RWPE2 (cell line): ENCODE data around the gene SLC3A2.

Experiments used
- ATAC-seq: fragments of 200-7000 bp; cut with Tn5 transposase; 3 replicates; pipeline ENCODE4 v1.9.1; 2021; ENCODE audit warnings: low read depth
- DNase-seq: peaks from one replicate; pipeline ENCODE4 v3.0.0-alpha.2; 2020; ENCODE audit warnings: low spot score
- H3K27ac ChIP-seq: fragments of 450-650 bp; 2 replicates; pipeline ENCODE4 v1.5.1; 2017; ENCODE audit warnings: mild to moderate bottlenecking; ENCODE audit not compliant: poor library complexity, severe bottlenecking
- H3K27me3 ChIP-seq: fragments of 250-450 bp; sonication (Bioruptor Pico); 2 replicates; pipeline ENCODE4 v1.5.1; 2021; ENCODE audit warnings: mild to moderate bottlenecking, moderate library complexity; ENCODE audit not compliant: insufficient read depth, poor library complexity, severe bottlenecking
- H3K36me3 ChIP-seq: fragments of 250-450 bp; sonication (Bioruptor Pico); 2 replicates; pipeline ENCODE4 v1.5.1; 2020; ENCODE audit warnings: low read depth, mild to moderate bottlenecking, moderate library complexity
- H3K4me1 ChIP-seq: fragments of 250-450 bp; sonication (Bioruptor Pico); 2 replicates; pipeline ENCODE4 v1.5.1; 2021; ENCODE audit warnings: mild to moderate bottlenecking, moderate library complexity; ENCODE audit not compliant: insufficient read depth, poor library complexity, severe bottlenecking
- H3K4me3 ChIP-seq: fragments of 250-450 bp; sonication (Bioruptor Pico); 2 replicates; pipeline ENCODE4 v1.5.1; 2021; ENCODE audit warnings: mild to moderate bottlenecking, moderate library complexity; ENCODE audit not compliant: severe bottlenecking
- H3K9me3 ChIP-seq: fragments of 250-450 bp; sonication (Bioruptor Pico); 2 replicates; pipeline ENCODE4 v1.5.1; 2021; ENCODE audit warnings: mild to moderate bottlenecking, moderate library complexity; ENCODE audit not compliant: severe bottlenecking
- CTCF ChIP-seq: fragments of 450-650 bp; IDR thresholded peaks from one replicate; pipeline ENCODE4 v1.5.1; 2017; ENCODE audit warnings: mild to moderate bottlenecking, moderate library complexity; ENCODE audit not compliant: poor library complexity, severe bottlenecking

The SLC3A2 gene

GRCh38 chr11:62912268-62912667 lies 31.6 kb downstream of the SLC3A2 start:
- Histone ChIP-seq H3K36me3 (no peaks in the 10 kb centered on the region), H3K27me3 (no peaks in the 10 kb centered on the region), H3K4me1 (no peaks in the 10 kb centered on the region), H3K4me3 (no peak overlapping the region), H3K27ac (no peak overlapping the region), H3K9me3 (no peaks in the 10 kb centered on the region)
- TF ChIP-seq CTCF: no peak
- no peak for DNase-seq
- ATAC-seq: no peak

GRCh38 chr11:62914416-62914815 lies 33.7 kb downstream of the SLC3A2 start:
- DNase-seq: no peak
- Histone ChIP-seq H3K4me3 (no peak overlapping the region), H3K9me3 (no peaks in the 10 kb centered on the region), H3K27ac (no peak overlapping the region), H3K36me3 (no peaks in the 10 kb centered on the region), H3K27me3 (no peaks in the 10 kb centered on the region), H3K4me1 (no peaks in the 10 kb centered on the region)
- no peak for TF ChIP-seq CTCF
- no peak for ATAC-seq

GRCh38 chr11:62917906-62918502 lies 37.3 kb downstream of the SLC3A2 start:
- H3K4me3 ChIP-seq: no peak overlapping the region
- no peaks in the 10 kb centered on the region for H3K9me3 ChIP-seq
- no peak overlapping the region for H3K27ac ChIP-seq
- no peaks in the 10 kb centered on the region for H3K4me1 ChIP-seq
- DNase-seq (no peak), ATAC-seq (no peak)
- no peaks in the 10 kb centered on the region for H3K36me3 ChIP-seq
- H3K27me3 ChIP-seq: peaks cover 28% of the 10 kb centered on the region
- TF ChIP-seq CTCF: no peak

- H3K36me3 ChIP-seq: no peaks in the 10 kb centered on the region
- H3K4me3 ChIP-seq: no peak overlapping the region
- DNase-seq (no peak), ATAC-seq (no peak)
- no peaks in the 10 kb centered on the region for H3K9me3 ChIP-seq
- no peaks in the 10 kb centered on the region for H3K4me1 ChIP-seq
- H3K27ac ChIP-seq: no peak overlapping the region
- peaks cover 33% of the 10 kb centered on the region for H3K27me3 ChIP-seq
- TF ChIP-seq CTCF: no peak
These were observed 37.8 kb downstream of the SLC3A2 start for GRCh38 chr11:62918531-62918930.

GRCh38 chr11:62919476-62919875 lies 38.8 kb downstream of the SLC3A2 start:
- Histone ChIP-seq H3K36me3 (no peaks in the 10 kb centered on the region), H3K4me1 (no peaks in the 10 kb centered on the region), H3K4me3 (no peak overlapping the region), H3K27me3 (peaks cover 42% of the 10 kb centered on the region), H3K27ac (no peak overlapping the region), H3K9me3 (no peaks in the 10 kb centered on the region)
- TF ChIP-seq CTCF: no peak
- ATAC-seq (no peak), DNase-seq (no peak)
